A673 (cell line): ENCODE data around the gene NOP14.
"Not testable (repeated sequence)": the region's sequence is repeated elsewhere in the genome, so short reads cannot be mapped to it uniquely, and the experiment has no call there.

Source experiments
- EZH2 ChIP-seq: fragments of 200-600 bp; sonication (generic); IDR thresholded peaks from 2 replicates; pipeline ENCODE4 v1.6.1; 2017; ENCODE audit warnings: borderline replicate concordance, low read depth, mild to moderate bottlenecking, mixed read lengths, antibody characterized with exemption, low read length; ENCODE audit not compliant: poor library complexity, severe bottlenecking
- TF ChIP-seq, protein P1 (sequence below): fragments of 300-800, 200-600 bp; sonication (generic); conservative IDR thresholded peaks from 2 replicates; pipeline ENCODE4 v1.5.1; 2017; ENCODE audit warnings: low read depth, mild to moderate bottlenecking, antibody characterized with exemption, low read length, moderate library complexity, mixed read lengths

GRCh38 chr4:2983715-2984114, 20.5 kb upstream of the NOP14 start:
- TF ChIP-seq, protein P1, sequence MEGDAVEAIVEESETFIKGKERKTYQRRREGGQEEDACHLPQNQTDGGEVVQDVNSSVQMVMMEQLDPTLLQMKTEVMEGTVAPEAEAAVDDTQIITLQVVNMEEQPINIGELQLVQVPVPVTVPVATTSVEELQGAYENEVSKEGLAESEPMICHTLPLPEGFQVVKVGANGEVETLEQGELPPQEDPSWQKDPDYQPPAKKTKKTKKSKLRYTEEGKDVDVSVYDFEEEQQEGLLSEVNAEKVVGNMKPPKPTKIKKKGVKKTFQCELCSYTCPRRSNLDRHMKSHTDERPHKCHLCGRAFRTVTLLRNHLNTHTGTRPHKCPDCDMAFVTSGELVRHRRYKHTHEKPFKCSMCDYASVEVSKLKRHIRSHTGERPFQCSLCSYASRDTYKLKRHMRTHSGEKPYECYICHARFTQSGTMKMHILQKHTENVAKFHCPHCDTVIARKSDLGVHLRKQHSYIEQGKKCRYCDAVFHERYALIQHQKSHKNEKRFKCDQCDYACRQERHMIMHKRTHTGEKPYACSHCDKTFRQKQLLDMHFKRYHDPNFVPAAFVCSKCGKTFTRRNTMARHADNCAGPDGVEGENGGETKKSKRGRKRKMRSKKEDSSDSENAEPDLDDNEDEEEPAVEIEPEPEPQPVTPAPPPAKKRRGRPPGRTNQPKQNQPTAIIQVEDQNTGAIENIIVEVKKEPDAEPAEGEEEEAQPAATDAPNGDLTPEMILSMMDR = not testable (repeated sequence)
- not testable (repeated sequence) for TF ChIP-seq EZH2
